Cerebellar nuclear complex (tissue), 1 donor: ENCODE measurements around the gene MICAL3.
"Not testable (repeated sequence)": the region's sequence is repeated elsewhere in the genome, so short reads cannot be mapped to it uniquely, and the experiment has no call there.

Source experiments
- DNase-seq, 2 experiments: peaks; one replicate each; lab custom pipeline; 2025; lab: John Stamatoyannopoulos, UW

Gene MICAL3, protein sequence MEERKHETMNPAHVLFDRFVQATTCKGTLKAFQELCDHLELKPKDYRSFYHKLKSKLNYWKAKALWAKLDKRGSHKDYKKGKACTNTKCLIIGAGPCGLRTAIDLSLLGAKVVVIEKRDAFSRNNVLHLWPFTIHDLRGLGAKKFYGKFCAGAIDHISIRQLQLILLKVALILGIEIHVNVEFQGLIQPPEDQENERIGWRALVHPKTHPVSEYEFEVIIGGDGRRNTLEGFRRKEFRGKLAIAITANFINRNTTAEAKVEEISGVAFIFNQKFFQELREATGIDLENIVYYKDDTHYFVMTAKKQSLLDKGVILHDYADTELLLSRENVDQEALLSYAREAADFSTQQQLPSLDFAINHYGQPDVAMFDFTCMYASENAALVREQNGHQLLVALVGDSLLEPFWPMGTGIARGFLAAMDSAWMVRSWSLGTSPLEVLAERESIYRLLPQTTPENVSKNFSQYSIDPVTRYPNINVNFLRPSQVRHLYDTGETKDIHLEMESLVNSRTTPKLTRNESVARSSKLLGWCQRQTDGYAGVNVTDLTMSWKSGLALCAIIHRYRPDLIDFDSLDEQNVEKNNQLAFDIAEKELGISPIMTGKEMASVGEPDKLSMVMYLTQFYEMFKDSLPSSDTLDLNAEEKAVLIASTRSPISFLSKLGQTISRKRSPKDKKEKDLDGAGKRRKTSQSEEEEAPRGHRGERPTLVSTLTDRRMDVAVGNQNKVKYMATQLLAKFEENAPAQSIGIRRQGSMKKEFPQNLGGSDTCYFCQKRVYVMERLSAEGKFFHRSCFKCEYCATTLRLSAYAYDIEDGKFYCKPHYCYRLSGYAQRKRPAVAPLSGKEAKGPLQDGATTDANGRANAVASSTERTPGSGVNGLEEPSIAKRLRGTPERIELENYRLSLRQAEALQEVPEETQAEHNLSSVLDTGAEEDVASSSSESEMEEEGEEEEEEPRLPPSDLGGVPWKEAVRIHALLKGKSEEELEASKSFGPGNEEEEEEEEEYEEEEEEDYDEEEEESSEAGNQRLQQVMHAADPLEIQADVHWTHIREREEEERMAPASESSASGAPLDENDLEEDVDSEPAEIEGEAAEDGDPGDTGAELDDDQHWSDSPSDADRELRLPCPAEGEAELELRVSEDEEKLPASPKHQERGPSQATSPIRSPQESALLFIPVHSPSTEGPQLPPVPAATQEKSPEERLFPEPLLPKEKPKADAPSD (N-terminal part only)

GRCh38 chr22:18024276-18024939, at the start of gene MICAL3:
Gene MICAL3, minus strand, starts transcription at chr22:18024561. Its CDS starts 117,749 bp downstream, at chr22:17906812.
- DNase-seq = no peak

GRCh38 chr22:18073927-18074326, 49.6 kb upstream of the MICAL3 start:
- not testable (repeated sequence) for DNase-seq

- DNase-seq = no peak
These were observed 49.1 kb upstream of the MICAL3 start for GRCh38 chr22:18073467-18073866.

GRCh38 chr22:18071968-18072310, 47.6 kb upstream of the MICAL3 start:
- no peak for DNase-seq

DNA sequence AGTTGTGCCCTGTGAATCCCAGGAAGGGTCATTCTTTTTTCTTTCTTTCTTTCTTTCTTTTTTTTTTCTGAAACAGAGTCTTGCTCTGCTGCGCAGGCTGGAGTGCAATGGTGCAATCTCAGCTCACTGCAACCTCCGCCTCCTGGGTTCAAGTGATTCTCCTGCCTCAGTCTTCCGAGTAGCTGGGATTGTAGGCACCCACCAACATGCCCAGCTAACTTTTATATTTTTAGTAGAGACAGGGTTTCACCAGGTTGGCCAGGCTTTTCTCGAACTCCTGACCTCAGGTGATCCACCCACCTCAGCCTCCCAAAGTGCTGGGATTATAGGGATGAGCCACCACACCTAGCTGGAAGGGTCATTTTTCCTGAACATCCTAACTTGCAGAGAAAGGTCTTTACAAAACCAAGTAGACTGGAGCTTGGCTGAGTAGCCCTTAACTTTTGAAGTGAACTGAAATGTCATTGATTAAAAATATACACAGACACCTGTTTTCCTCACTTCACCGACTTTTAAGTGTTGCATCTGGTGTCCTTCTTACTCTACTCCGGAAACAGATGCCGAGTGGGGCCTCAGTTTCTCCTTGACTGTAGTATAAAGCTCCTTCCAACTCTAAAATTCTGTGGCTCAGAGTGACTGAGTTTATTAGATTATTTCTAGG, 47.1 kb upstream of the MICAL3 start:
- DNase-seq = not testable (repeated sequence)

- DNase-seq = no peak
These were observed 46.4 kb upstream of the MICAL3 start for GRCh38 chr22:18070556-18071306.

- no peak for DNase-seq
These were observed 45.7 kb upstream of the MICAL3 start for GRCh38 chr22:18070041-18070440.

GRCh38 chr22:18069041-18069440, 44.7 kb upstream of the MICAL3 start:
- DNase-seq = no peak

DNA sequence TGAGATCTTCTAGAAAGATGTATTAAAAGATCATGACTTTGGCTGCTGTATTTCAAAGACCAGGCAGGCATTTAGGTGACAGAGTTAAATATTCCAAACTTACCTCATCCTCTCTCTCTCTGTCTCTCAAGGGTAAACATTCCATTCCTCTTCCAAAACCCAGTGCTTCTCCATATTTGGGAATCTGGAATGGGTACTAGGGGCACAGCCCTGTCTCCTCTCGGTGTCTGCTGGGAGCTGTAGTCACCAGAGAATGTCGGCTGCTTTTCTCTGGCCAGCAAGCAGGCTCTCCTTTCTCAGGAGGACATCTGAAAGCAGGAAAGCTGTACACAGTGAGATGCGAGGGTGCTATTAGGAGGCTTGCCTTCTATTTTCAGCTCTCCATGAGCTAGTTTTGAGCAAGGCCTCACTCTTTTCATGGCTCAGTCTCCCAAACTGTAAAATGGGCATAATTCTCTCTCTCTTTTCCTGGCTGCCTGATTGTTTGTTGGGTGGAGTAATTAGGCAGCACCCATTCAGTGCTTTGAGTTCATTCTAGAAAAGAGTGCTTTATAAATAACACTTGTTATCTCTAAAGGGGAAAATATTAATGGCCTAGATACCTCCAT, 44.1 kb upstream of the MICAL3 start:
- no peak for DNase-seq

- no peak for DNase-seq
These were observed 43.4 kb upstream of the MICAL3 start for GRCh38 chr22:18067548-18068341.

- DNase-seq = no peak
These were observed 42.8 kb upstream of the MICAL3 start for GRCh38 chr22:18067121-18067520.

GRCh38 chr22:18066181-18066859, 42.0 kb upstream of the MICAL3 start:
- DNase-seq = no peak

- DNase-seq = no peak
These were observed 40.9 kb upstream of the MICAL3 start for GRCh38 chr22:18065256-18065655.

GRCh38 chr22:18064636-18065035, 40.3 kb upstream of the MICAL3 start:
- no peak for DNase-seq

DNA sequence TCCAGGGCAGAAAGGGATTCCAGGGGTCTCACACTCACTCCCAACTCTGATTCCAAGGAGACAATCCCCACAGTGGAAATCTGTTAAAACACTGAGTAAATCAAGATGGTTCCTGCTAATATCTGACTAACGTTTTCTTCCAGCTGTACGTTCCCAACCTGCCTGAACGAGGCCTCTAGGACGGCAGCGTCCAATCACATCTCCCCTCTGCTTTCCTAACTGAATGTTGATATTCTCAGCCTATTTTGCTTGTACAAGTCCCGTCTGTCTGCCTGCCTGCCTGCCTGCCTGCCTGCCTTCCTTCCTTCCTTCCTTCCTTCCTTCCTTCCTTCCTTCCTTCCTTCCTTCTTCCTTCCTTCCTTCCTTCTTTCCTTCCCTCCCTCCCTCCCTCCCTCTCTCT, 39.4 kb upstream of the MICAL3 start:
- not testable (repeated sequence) for DNase-seq

DNA sequence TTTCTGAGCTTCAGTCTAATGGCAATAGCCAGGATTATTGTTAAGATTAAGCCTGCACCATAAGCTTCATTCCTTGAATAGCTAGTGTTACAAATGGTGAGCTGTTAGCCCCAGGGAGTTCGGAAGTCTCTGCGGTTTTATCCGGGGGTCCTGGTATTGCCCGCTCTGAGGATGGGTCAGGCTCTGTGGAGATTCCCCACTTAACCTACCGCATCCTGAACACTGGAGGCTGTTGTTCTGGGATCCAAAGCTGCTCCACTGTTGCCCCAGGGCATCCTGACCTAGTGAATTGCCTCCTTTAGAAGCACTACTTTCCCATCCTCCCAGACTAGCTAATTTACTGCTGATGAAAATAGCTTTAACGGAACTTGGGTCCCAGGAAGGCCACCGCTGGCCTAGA, 38.9 kb upstream of the MICAL3 start:
- DNase-seq = no peak

DNA sequence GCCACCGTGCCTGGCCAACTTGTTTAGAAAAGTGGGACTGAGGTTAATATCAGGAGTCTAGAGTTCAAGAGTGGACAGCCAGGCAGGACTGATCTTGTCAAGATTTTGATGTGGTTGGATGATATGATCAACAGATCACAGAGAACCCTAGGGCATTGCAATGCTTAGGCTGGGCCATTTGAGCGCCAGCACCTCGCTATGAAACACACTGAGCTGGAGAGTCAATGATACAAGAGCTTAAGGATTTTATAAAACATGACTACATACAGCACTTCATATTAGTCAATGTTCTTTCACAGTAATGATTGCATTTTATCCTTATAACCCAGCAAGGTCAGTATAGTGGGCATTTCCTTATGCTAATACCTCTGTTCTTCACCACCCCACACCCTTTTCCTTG, 38.1 kb upstream of the MICAL3 start:
- DNase-seq = no peak
